K562 (cell line): ENCODE measurements around the gene ITGA6. TPM values are rescaled to one million over a fixed set of nuclear protein-coding genes. Genes with fewer than 3 reads are reported as not detected.

Experiments
- ATAC-seq: fragments of 200-7000 bp; cut with Tn5 transposase; 3 replicates; pipeline ENCODE4 v1.9.1; 2020; ENCODE audit warnings: moderate library complexity
- BruUV-seq: library from RNA; stranded (reverse); fragments of 400-500 nt; replicated peaks from 2 replicates; lab custom pipeline; 2021; lab: Mats Ljungman, UMichigan
- CTCF ChIA-PET: fragments of 300-600 bp; formaldehyde crosslinking; extraction: SDS; loops from one replicate; lab custom pipeline; 2021; ENCODE audit warnings: low intra/inter-chr PET ratio; lab: Yijun Ruan, JAX
- POLR2A ChIA-PET: fragments of 300-600, 350-650 bp; sonication (Branson Sonifier 250); formaldehyde crosslinking; extraction: SDS; loops from one replicate; lab custom pipeline; 2021; ENCODE audit warnings: antibody characterized with exemption, inconsistent platforms; lab: Yijun Ruan, JAX
- DNase-seq, 4 experiments: peaks; one replicate each; pipeline versions ENCODE4 v3.0.0 to v3.0.0-alpha.2; 2011 to 2018; ENCODE audit warnings: low spot score in 3 of 4, mixed read lengths in 3 of 4; ENCODE audit errors: extremely low read depth in 1 of 4
- FAIRE-seq: peaks from 2 replicates; lab custom pipeline; 2011; peaks lifted over from hg19 to GRCh38; lab: Jason Lieb, UNC
- H2AFZ ChIP-seq: 2 replicates; pipeline ENCODE4 v1.6.0; 2011; ENCODE audit warnings: low read depth, low read length, control low read depth, inconsistent platforms
- H3K27ac ChIP-seq: fragments of 200-600 bp; 3 replicates; pipeline ENCODE4 v1.8.0; 2011; ENCODE audit warnings: low read depth, mild to moderate bottlenecking, control low read depth, inconsistent platforms, low read length, moderate library complexity, mixed read lengths; ENCODE audit errors: extremely low read depth
- H3K27me3 ChIP-seq, 2 experiments: fragments of 300-600 bp in 1 of 2; 2 replicates in 1 of 2; 3 replicates in 1 of 2; pipeline versions ENCODE4 v1.6.0 to v1.8.0; 2011; ENCODE audit warnings: inconsistent platforms in 2 of 2, low read length in 2 of 2, mild to moderate bottlenecking in 1 of 2, mixed read lengths in 1 of 2, moderate library complexity in 1 of 2; ENCODE audit not compliant: control insufficient read depth in 2 of 2, insufficient read depth in 2 of 2
- H3K36me3 ChIP-seq: fragments of 300-600 bp; 3 replicates; pipeline ENCODE4 v1.8.0; 2011; ENCODE audit warnings: mild to moderate bottlenecking, low read length, inconsistent platforms; ENCODE audit not compliant: control insufficient read depth, insufficient read depth
- H3K4me1 ChIP-seq, 2 experiments: fragments of 200-600 bp in 1 of 2; replicated peaks in 1 of 2; 2 replicates in 1 of 2; 3 replicates in 1 of 2; pipeline versions ENCODE4 v1.5.1 to v1.8.0; 2011; ENCODE audit warnings: inconsistent platforms in 2 of 2, low read length in 2 of 2, mild to moderate bottlenecking in 1 of 2, mixed read lengths in 1 of 2, moderate library complexity in 1 of 2; ENCODE audit not compliant: control insufficient read depth in 2 of 2, insufficient read depth in 2 of 2
- H3K4me2 ChIP-seq: 2 replicates; pipeline ENCODE4 v1.6.1; 2011; ENCODE audit warnings: low read length, control low read depth, inconsistent platforms, mixed read lengths; ENCODE audit not compliant: insufficient read depth
- H3K4me3 ChIP-seq: fragments of 200-600 bp; sonication (generic), shearing (Covaris generic); 2 replicates; pipeline ENCODE4 v1.5.1; 2016; ENCODE audit warnings: control low read depth, inconsistent platforms
- H3K79me2 ChIP-seq: fragments of 200-600 bp; 3 replicates; pipeline ENCODE4 v1.8.0; 2011; ENCODE audit warnings: low read length, inconsistent platforms; ENCODE audit not compliant: control insufficient read depth, insufficient read depth
- H3K9ac ChIP-seq, 2 experiments: 2 replicates each; pipeline versions ENCODE4 v1.6.0 to v1.6.1; 2011; ENCODE audit warnings: low read depth in 2 of 2, low read length in 2 of 2, control low read depth in 1 of 2, inconsistent platforms in 1 of 2, mild to moderate bottlenecking in 1 of 2, mixed read lengths in 1 of 2; ENCODE audit not compliant: insufficient read depth in 1 of 2
- H3K9me1 ChIP-seq: one replicate; pipeline ENCODE4 v1.6.0; 2011; ENCODE audit warnings: inconsistent platforms, mild to moderate bottlenecking, low read length, moderate library complexity; ENCODE audit not compliant: control insufficient read depth, insufficient read depth
- H3K9me3 ChIP-seq: replicated peaks from 2 replicates; pipeline ENCODE4 v1.5.1; 2011; ENCODE audit warnings: low read depth, low read length, inconsistent platforms; ENCODE audit not compliant: control insufficient read depth, insufficient read depth
- H4K20me1 ChIP-seq: replicated peaks from 2 replicates; pipeline ENCODE4 v1.6.1; 2011; ENCODE audit warnings: low read length, inconsistent platforms, mixed read lengths; ENCODE audit not compliant: control insufficient read depth, insufficient read depth
- ARID1B ChIP-seq: fragments of 450-650 bp; IDR thresholded peaks from 2 replicates; pipeline ENCODE4 v1.6.1; 2016; ENCODE audit warnings: antibody characterized with exemption, mild to moderate bottlenecking, inconsistent platforms
- BRD4 ChIP-seq: fragments of 200-600 bp; sonication (generic); IDR thresholded peaks from 2 replicates; pipeline ENCODE4 v1.6.1; 2017; ENCODE audit warnings: inconsistent platforms
- EZH2 ChIP-seq: IDR thresholded peaks from 2 replicates; pipeline ENCODE4 v1.6.1; 2012; ENCODE audit warnings: low read depth, mild to moderate bottlenecking, inconsistent platforms, low read length, borderline replicate concordance
- HNRNPL ChIP-seq: fragments of 200-400 bp; formaldehyde crosslinking; IDR thresholded peaks from 2 replicates; pipeline ENCODE4 v1.6.1; 2017; ENCODE audit warnings: low read depth, mild to moderate bottlenecking, low read length
- KAT8 ChIP-seq: fragments of 450-650 bp; IDR thresholded peaks from 2 replicates; pipeline ENCODE4 v1.6.1; 2016; ENCODE audit warnings: low read depth, mild to moderate bottlenecking
- MTA1 ChIP-seq: fragments of 450-650 bp; IDR thresholded peaks from 2 replicates; pipeline ENCODE4 v1.6.1; 2017; ENCODE audit warnings: borderline replicate concordance
- NBN ChIP-seq: fragments of 450-650 bp; IDR thresholded peaks from 2 replicates; pipeline ENCODE4 v1.6.1; 2016; ENCODE audit warnings: low read depth, mild to moderate bottlenecking
- NR2C2 ChIP-seq, 2 experiments: fragments of 200-800 bp in 1 of 2; sonication (Bioruptor generic) in 1 of 2; sonication (generic) in 1 of 2; formaldehyde crosslinking in 1 of 2; IDR thresholded peaks; 2 replicates each; pipeline versions ENCODE4 v1.6.1 to v1.8.0; 2016 to 2022; ENCODE audit warnings: mild to moderate bottlenecking in 1 of 2, missing compliant biosample characterization in 1 of 2, missing genetic modification characterization in 1 of 2, missing genetic modification reagents in 1 of 2
- PTRF ChIP-seq: fragments of 450-650 bp; IDR thresholded peaks from 2 replicates; pipeline ENCODE4 v1.6.1; 2016; ENCODE audit warnings: mild to moderate bottlenecking, missing genetic modification characterization, missing compliant biosample characterization
- RBBP5 ChIP-seq: fragments of 200-600 bp; sonication (generic); IDR thresholded peaks from 2 replicates; pipeline ENCODE4 v1.6.1; 2012; ENCODE audit warnings: borderline replicate concordance, mild to moderate bottlenecking, low read length, control low read depth, inconsistent platforms; ENCODE audit not compliant: insufficient read depth, poor library complexity, severe bottlenecking
- RERE ChIP-seq: sonication (generic); formaldehyde crosslinking; IDR thresholded peaks from 2 replicates; pipeline ENCODE4 v1.8.0; 2023; ENCODE audit warnings: missing genetic modification reagents, mild to moderate bottlenecking, borderline replicate concordance
- SMAD2 ChIP-seq: fragments of 150-350 bp; IDR thresholded peaks from 2 replicates; pipeline ENCODE4 v1.6.1; 2014; ENCODE audit warnings: low read depth, mild to moderate bottlenecking, low read length
- SMC3 ChIP-seq: conservative IDR thresholded peaks from 2 replicates; pipeline ENCODE4 v1.6.1; 2011; ENCODE audit warnings: low read depth, low read length, improper control_type of control experiment; ENCODE audit not compliant: insufficient read depth
- ZBTB43 ChIP-seq: sonication (generic); formaldehyde crosslinking; IDR thresholded peaks from 2 replicates; pipeline ENCODE4 v1.8.0; 2023; ENCODE audit warnings: mild to moderate bottlenecking, missing genetic modification reagents
- ZNF134 ChIP-seq: fragments of 250-450 bp; sonication (Bioruptor Pico); conservative IDR thresholded peaks from 2 replicates; pipeline ENCODE4 v1.4.0; 2020
- WGBS: fragments of 100-300 bp; shearing (Covaris generic); methylation state at CpG from one replicate; pipeline ENCODE4 v1.1.6; 2016; ENCODE audit warnings: low coverage, mixed read lengths; ENCODE audit not compliant: insufficient coverage; ENCODE audit errors: missing lambda C conversion rate; 5-methylcytosine and 5-hydroxymethylcytosine counted together
- in situ Hi-C: fragments of 300-500 bp; cut with MboI; formaldehyde crosslinking; loops from 4 replicates; pipeline ENCODE4 v1.15.0; 2018; ENCODE audit warnings: inconsistent platforms, mixed read lengths
- intact Hi-C: fragments of 100-400 bp; cut with micrococcal nuclease; formaldehyde crosslinking; loops from 2 replicates; pipeline ENCODE4 v1.14.2; 2022
- polyA plus RNA-seq, 8 experiments: library from polyadenylated mRNA; depleted of rRNA in 4 of 8; stranded (reverse) in 5 of 8; unstranded in 3 of 8; fragments of >200 nt; fragmentation: Nextera tagmentation in 2 of 8; fragmentation: Illumina TruSeq in 1 of 8; extraction: Ambion mirVana in 2 of 8; extraction: Trizol in 1 of 8; gene quantifications; 2 replicates each; pipeline versions ENCODE4 v1.2.1 to v1.2.3, GENCODE V29; 2011 to 2014; ENCODE audit warnings: inconsistent platforms in 1 of 8, missing spikeins in 1 of 8
- total RNA-seq, 7 experiments: library from RNA; depleted of rRNA in 6 of 7; stranded (reverse); fragments of >200 nt in 6 of 7; fragmentation: Illumina TruSeq in 2 of 7; extraction: Trizol in 2 of 7; gene quantifications; 2 replicates each; pipeline versions ENCODE4 v1.2.1 to v1.2.3, GENCODE V29; 2011 to 2021; ENCODE audit warnings: low replicate concordance in 1 of 7

ITGA6 gene
- total and polyA plus RNA-seq, 9 of the 15 experiments (the other 6 are each of a cell fraction or from before 2014, with no cell fraction given): 0.01 to 0.29 (median 0.05) TPM; not detected in 5

GRCh38 chr2:172399765-172400164, 27.6 kb upstream of the ITGA6 start:
- DNase-seq (no peak), ATAC-seq (no peak), FAIRE-seq (no peak)
- Histone ChIP-seq H4K20me1 (no peaks in the 10 kb centered on the region), H3K4me1 (no peaks in the 10 kb centered on the region), H2AFZ (no peak overlapping the region), H3K9me3 (no peaks in the 10 kb centered on the region), H3K79me2 (no peaks in the 10 kb centered on the region), H3K4me2 (no peak overlapping the region), H3K27ac (no peak overlapping the region), H3K27me3 (peaks cover 4 to 16% of the 10 kb centered on the region in 2 experiments; a peak in 3 of 5 replicates), H3K9ac (no peak overlapping the region), H3K9me1 (no peaks in the 10 kb centered on the region), H3K36me3 (no peaks in the 10 kb centered on the region), H3K4me3 (no peak overlapping the region)
- CTCF ChIA-PET: no interaction called here
- POLR2A ChIA-PET: no interaction called here
- in situ Hi-C loops (no loop called here), intact Hi-C loops (no loop called here)
- BruUV-seq: no TSS peak
- 0% methylated on average over 5 of the region's 5 CpGs for WGBS
- TF ChIP-seq ZNF134 (no peak), NR2C2 (CRISPR knock-in tag; IDR thresholded peaks at IDR 0.05) (no peak), NR2C2 (tag; IDR thresholded peaks at IDR 0.05) (no peak), RBBP5 (no peak), SMAD2 (no peak), MTA1 (no peak), PTRF (tag) (no peak), EZH2 (no peak), BRD4 (no peak), NBN (no peak), HNRNPL (no peak), KAT8 (no peak), ARID1B (no peak), SMC3 (no peak), RERE (CRISPR knock-in tag) (no peak), ZBTB43 (CRISPR knock-in tag) (no peak)
